Neural progenitor cell (in vitro differentiated cells): Measurements from ENCODE around the gene MMP17. TPM values are rescaled to one million over a fixed set of nuclear protein-coding genes. Genes with fewer than 3 reads are reported as not detected.
"Not testable (repeated sequence)": the region's sequence is repeated elsewhere in the genome, so short reads cannot be mapped to it uniquely, and the experiment has no call there.

Experiments used
- DNase-seq: peaks from one replicate; pipeline ENCODE4 v3.0.0-alpha.2; 2016; ENCODE audit warnings: low spot score
- H2AFZ ChIP-seq: fragments of 200-600 bp; sonication (generic); replicated peaks from 2 replicates; pipeline ENCODE4 v1.6.1; 2016; ENCODE audit warnings: antibody characterized with exemption
- H3F3A ChIP-seq: fragments of 200-600 bp; sonication (generic); 2 replicates; pipeline ENCODE4 v1.6.1; 2016; ENCODE audit warnings: antibody characterized with exemption, low read depth
- H3K27ac ChIP-seq: fragments of 200-600 bp; sonication (generic); 2 replicates; pipeline ENCODE4 v1.5.1; 2016; ENCODE audit warnings: mild to moderate bottlenecking
- H3K27me3 ChIP-seq: fragments of 200-600 bp; sonication (generic); 2 replicates; pipeline ENCODE4 v1.6.1; 2016; ENCODE audit warnings: mild to moderate bottlenecking, moderate library complexity
- H3K36me3 ChIP-seq: fragments of 200-600 bp; sonication (generic); 2 replicates; pipeline ENCODE4 v1.5.1; 2016
- H3K4me1 ChIP-seq: fragments of 200-600 bp; sonication (generic); 2 replicates; pipeline ENCODE4 v1.6.1; 2016; ENCODE audit warnings: mixed run types
- H3K4me2 ChIP-seq: fragments of 200-600 bp; sonication (generic); 2 replicates; pipeline ENCODE4 v1.6.1; 2016
- H3K4me3 ChIP-seq: fragments of 200-600 bp; sonication (generic); 2 replicates; pipeline ENCODE4 v1.5.1; 2016
- H3K79me2 ChIP-seq: fragments of 200-600 bp; sonication (generic); 2 replicates; pipeline ENCODE4 v1.6.1; 2016; ENCODE audit warnings: low read depth
- H3K9ac ChIP-seq: fragments of 200-600 bp; sonication (generic); 2 replicates; pipeline ENCODE4 v1.6.1; 2016
- H3K9me3 ChIP-seq: fragments of 200-600 bp; sonication (generic); 2 replicates; pipeline ENCODE4 v1.5.1; 2016; ENCODE audit warnings: low read depth
- H4K20me1 ChIP-seq: fragments of 200-600 bp; sonication (generic); 2 replicates; pipeline ENCODE4 v1.6.1; 2016; ENCODE audit warnings: low read depth
- H3K27ac Mint-ChIP-seq: 3 replicates; pipeline ENCODE4 v1.8.0; 2021; ENCODE audit warnings: mixed read lengths
- H3K27me3 Mint-ChIP-seq: 2 replicates; pipeline ENCODE4 v1.8.0; 2022; ENCODE audit warnings: low read depth, mild to moderate bottlenecking, inconsistent platforms, moderate library complexity, mixed read lengths; ENCODE audit not compliant: insufficient read depth
- H3K36me3 Mint-ChIP-seq: 3 replicates; pipeline ENCODE4 v1.8.0; 2021; ENCODE audit warnings: mixed read lengths
- H3K4me1 Mint-ChIP-seq: 3 replicates; pipeline ENCODE4 v1.8.0; 2021; ENCODE audit warnings: mixed read lengths
- H3K4me3 Mint-ChIP-seq: 3 replicates; pipeline ENCODE4 v1.8.0; 2021; ENCODE audit warnings: mild to moderate bottlenecking, moderate library complexity, mixed read lengths
- H3K9me3 Mint-ChIP-seq: 3 replicates; pipeline ENCODE4 v1.8.0; 2020; ENCODE audit warnings: mixed read lengths
- EZH2 ChIP-seq: fragments of 200-600 bp; sonication (generic); IDR thresholded peaks from 2 replicates; pipeline ENCODE4 v1.6.1; 2017; ENCODE audit warnings: antibody characterized with exemption, mild to moderate bottlenecking, moderate library complexity
- EZH2phosphoT487 ChIP-seq: fragments of 200-600 bp; sonication (generic); IDR thresholded peaks from 2 replicates; pipeline ENCODE4 v1.6.1; 2017; ENCODE audit warnings: antibody characterized with exemption
- total RNA-seq: library from RNA; depleted of rRNA; stranded (reverse); fragments of >200 nt; gene quantifications from 2 replicates; pipeline ENCODE4 v1.2.3, GENCODE V29; 2015; ENCODE audit warnings: low replicate concordance
- TF ChIP-seq, protein P1 (sequence below): fragments of 200-600 bp; sonication (generic); IDR thresholded peaks from 2 replicates; pipeline ENCODE4 v1.5.1; 2017; ENCODE audit warnings: antibody characterized with exemption, mild to moderate bottlenecking

MMP17 gene
- total RNA-seq, 1 donor from 2014 or later, result 2.1 TPM

DNA sequence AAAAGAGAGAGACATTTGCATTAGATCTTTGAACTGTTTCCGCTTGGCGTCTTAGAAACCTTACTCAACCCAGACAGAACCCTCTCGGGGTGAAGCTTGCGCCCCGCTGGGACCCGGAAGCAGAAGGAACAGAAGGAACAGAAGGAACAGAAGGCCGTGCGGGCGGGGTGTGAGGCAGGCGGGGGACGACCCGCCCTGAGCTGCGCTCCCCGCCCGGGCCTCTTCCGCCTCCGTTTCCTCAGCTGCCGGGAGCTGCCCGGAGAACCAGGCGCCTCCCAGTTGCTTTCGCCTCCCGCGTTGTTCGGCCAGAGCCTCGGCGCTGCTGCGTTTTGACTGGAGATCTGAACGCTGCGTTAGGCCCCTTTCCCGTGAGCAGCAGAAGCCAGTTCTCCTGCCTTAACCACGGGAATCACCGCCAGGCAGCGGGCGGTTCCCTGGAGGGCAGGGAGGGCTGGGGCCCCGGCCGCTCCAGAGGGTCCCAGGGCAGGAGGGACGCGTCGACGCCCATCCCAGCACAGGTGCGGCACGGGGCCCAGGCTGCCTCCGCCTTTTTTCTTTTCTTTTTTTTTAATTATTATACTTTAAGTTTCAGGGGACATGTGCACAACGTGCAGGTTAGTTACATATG is 19.3 kb upstream of the MMP17 start:
- no peak overlapping the region for H2AFZ ChIP-seq
- no peak overlapping the region for H3K9ac ChIP-seq
- H3K36me3 Mint-ChIP-seq, result peaks cover under 1% of the 10 kb centered on the region
- H3K9me3 ChIP-seq, result no peaks in the 10 kb centered on the region
- H3K79me2 ChIP-seq, result no peaks in the 10 kb centered on the region
- no peaks in the 10 kb centered on the region for H3K36me3 ChIP-seq
- no peak overlapping the region for H3K27ac ChIP-seq
- no peak for DNase-seq
- H3K4me1 ChIP-seq, result peaks cover 4% of the 10 kb centered on the region
- no peak overlapping the region for H3K27ac Mint-ChIP-seq
- no peaks in the 10 kb centered on the region for H3F3A ChIP-seq
- no peak overlapping the region for H3K4me3 Mint-ChIP-seq
- H3K9me3 Mint-ChIP-seq, result peaks cover 11% of the 10 kb centered on the region
- H4K20me1 ChIP-seq, result no peaks in the 10 kb centered on the region
- no peak overlapping the region for H3K4me2 ChIP-seq
- TF ChIP-seq EZH2phosphoT487, result no peak
- TF ChIP-seq, protein P1, sequence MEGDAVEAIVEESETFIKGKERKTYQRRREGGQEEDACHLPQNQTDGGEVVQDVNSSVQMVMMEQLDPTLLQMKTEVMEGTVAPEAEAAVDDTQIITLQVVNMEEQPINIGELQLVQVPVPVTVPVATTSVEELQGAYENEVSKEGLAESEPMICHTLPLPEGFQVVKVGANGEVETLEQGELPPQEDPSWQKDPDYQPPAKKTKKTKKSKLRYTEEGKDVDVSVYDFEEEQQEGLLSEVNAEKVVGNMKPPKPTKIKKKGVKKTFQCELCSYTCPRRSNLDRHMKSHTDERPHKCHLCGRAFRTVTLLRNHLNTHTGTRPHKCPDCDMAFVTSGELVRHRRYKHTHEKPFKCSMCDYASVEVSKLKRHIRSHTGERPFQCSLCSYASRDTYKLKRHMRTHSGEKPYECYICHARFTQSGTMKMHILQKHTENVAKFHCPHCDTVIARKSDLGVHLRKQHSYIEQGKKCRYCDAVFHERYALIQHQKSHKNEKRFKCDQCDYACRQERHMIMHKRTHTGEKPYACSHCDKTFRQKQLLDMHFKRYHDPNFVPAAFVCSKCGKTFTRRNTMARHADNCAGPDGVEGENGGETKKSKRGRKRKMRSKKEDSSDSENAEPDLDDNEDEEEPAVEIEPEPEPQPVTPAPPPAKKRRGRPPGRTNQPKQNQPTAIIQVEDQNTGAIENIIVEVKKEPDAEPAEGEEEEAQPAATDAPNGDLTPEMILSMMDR, result no peak
- no peak for TF ChIP-seq EZH2
- no peaks in the 10 kb centered on the region for H3K4me1 Mint-ChIP-seq
- H3K27me3 Mint-ChIP-seq, result peaks cover 2% of the 10 kb centered on the region
- no peak overlapping the region for H3K4me3 ChIP-seq
- H3K27me3 ChIP-seq, result no peaks in the 10 kb centered on the region

DNA sequence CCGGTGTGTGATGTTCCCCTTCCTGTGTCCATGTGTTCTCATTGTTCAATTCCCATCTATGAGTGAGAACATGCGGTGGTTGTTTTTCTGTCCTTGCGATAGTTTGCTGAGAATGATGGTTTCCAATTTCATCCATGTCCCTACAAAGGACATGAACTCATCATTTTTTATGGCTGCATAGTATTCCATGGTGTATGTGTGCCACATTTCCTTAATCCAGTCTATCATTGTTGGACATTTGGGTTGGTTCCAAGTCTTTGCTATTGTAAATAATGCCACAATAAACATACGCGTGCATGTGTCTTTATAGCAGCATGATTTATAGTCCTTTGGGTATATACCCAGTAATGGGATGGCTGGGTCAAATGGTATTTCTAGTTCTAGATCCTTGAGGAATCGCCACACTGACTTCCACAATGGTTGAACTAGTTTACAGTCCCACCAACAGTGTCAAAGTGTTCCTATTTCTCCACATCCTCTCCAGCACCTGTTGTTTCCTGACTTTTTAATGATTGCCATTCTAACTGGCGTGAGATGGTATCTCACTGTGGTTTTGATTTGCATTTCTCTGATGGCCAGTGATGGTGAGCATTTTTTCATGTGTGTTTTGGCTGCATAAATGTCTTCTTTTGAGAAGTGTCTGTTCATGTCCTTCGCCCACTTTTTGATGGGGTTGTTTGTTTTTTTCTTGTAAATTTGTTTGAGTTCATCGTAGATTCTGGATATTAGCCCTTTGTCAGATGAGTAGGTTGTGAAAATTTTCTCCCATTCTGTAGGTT is 18.5 kb upstream of the MMP17 start:
- H3F3A ChIP-seq, H3K9ac ChIP-seq, H2AFZ ChIP-seq, H3K4me3 Mint-ChIP-seq, H3K4me3 ChIP-seq, H3K27me3 ChIP-seq, H3K36me3 ChIP-seq, H3K4me1 ChIP-seq, H3K27ac ChIP-seq, H3K4me1 Mint-ChIP-seq, H3K36me3 Mint-ChIP-seq, H3K79me2 ChIP-seq, H3K27me3 Mint-ChIP-seq, H3K9me3 ChIP-seq, H4K20me1 ChIP-seq, H3K4me2 ChIP-seq, DNase-seq, H3K27ac Mint-ChIP-seq: not testable (repeated sequence)
- peaks cover 11% of the 10 kb centered on the region for H3K9me3 Mint-ChIP-seq

DNA sequence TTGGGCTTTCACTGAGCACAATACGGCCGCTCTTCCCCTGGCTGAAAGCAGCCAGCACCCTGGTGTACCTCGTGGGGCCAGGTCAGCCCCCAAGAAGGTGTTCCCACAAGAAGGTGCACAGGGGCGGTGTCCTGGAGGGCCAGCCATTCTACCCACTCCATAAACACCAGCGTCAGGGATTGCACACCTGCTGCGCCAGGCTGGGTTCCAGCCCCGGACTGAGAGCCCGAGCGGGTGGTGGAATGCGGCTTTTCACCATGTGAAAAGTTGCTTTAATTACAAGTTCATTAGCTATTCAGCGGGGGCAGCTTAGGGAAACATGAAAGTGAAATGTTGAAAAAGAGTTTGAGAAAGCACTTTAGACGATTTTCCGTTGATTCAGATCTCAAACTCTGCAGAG is 17.5 kb upstream of the MMP17 start:
- Mint-ChIP-seq H3K27me3 (peaks cover 2% of the 10 kb centered on the region), H3K4me1 (no peaks in the 10 kb centered on the region), H3K4me3 (no peak overlapping the region), H3K36me3 (no peaks in the 10 kb centered on the region), H3K27ac (no peak overlapping the region), H3K9me3 (peaks cover 11% of the 10 kb centered on the region)
- Histone ChIP-seq H3F3A (no peaks in the 10 kb centered on the region), H3K9me3 (no peaks in the 10 kb centered on the region), H3K27me3 (no peaks in the 10 kb centered on the region), H3K4me2 (no peak overlapping the region), H3K4me3 (no peak overlapping the region), H3K4me1 (peaks cover 4% of the 10 kb centered on the region), H4K20me1 (no peaks in the 10 kb centered on the region), H3K27ac (no peak overlapping the region), H3K36me3 (no peaks in the 10 kb centered on the region), H3K79me2 (no peaks in the 10 kb centered on the region), H3K9ac (no peak overlapping the region), H2AFZ (no peak overlapping the region)
- no peak for DNase-seq
- TF ChIP-seq EZH2, result no peak
- TF ChIP-seq EZH2phosphoT487, result no peak
- TF ChIP-seq, protein P1, result no peak

DNA sequence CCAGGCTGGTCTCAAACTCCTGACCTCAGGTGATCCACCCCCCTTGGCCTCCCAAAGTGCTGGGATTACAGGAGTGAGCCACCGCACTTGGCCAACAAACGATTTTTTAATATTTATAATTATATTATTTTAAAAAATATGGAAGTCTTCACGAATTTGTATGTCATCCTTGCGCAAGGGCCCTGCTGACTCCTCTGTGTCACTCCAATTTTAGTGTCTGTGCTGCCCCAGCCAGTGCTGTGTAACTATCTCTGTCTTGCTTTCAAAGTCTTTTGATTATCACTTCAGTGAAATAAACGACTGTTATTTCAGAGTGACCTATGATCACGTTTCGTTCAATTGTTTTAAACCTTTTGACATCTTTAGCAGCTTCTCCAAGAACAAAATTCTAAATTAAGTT is 13.1 kb upstream of the MMP17 start:
- no peaks in the 10 kb centered on the region for H4K20me1 ChIP-seq

More for the DNA sequence above, 13.1 kb upstream of the MMP17 start:
- Mint-ChIP-seq H3K36me3 (no peaks in the 10 kb centered on the region), H3K27ac (no peak overlapping the region), H3K9me3 (peaks cover 11% of the 10 kb centered on the region), H3K27me3 (peaks cover 3% of the 10 kb centered on the region), H3K4me1 (no peaks in the 10 kb centered on the region), H3K4me3 (no peak overlapping the region)
- Histone ChIP-seq H3K9me3 (no peaks in the 10 kb centered on the region), H3K79me2 (no peaks in the 10 kb centered on the region), H3K27ac (no peak overlapping the region), H3K36me3 (no peaks in the 10 kb centered on the region), H3K4me1 (peaks cover 4% of the 10 kb centered on the region), H3K27me3 (no peaks in the 10 kb centered on the region), H3K9ac (no peak overlapping the region), H2AFZ (no peak overlapping the region), H3F3A (no peaks in the 10 kb centered on the region), H3K4me2 (no peak overlapping the region), H3K4me3 (no peak overlapping the region)
- TF ChIP-seq EZH2phosphoT487, result no peak
- TF ChIP-seq EZH2, result no peak
- TF ChIP-seq, protein P1, result no peak
- DNase-seq, result no peak
